NCI-H1436 (cell line): ENCODE data around the gene P3H3.
"Not testable (repeated sequence)": the region's sequence is repeated elsewhere in the genome, so short reads cannot be mapped to it uniquely, and the experiment has no call there.

ENCODE experiments used
- DNase-seq: peaks from one replicate; lab custom pipeline; 2025; lab: John Stamatoyannopoulos, UW

P3H3 gene

GRCh38 chr12:6846316-6846869, 18.2 kb downstream of the P3H3 start:
- no peak for DNase-seq

GRCh38 chr12:6847676-6848075, 19.5 kb downstream of the P3H3 start:
- DNase-seq = no peak

DNA sequence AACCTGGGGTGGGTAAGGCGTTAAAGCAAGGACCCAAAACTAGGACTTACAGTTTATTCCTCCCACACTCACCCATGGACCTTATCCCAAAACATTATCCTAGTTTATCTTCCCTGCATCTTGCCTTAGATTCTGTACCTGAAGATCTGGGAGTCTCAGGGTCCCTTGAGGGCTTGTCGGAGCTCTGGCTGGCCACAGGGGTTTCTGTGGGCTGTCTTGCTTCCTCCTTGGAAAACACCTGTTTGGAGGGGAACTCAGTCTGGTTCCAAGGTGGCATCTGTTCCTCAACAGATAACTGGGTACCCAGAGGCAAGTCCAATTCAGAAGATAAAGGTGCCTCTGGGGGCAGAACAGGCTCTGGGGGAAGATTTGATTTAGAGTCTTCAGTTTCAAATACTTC, 21.2 kb downstream of the P3H3 start:
- no peak for DNase-seq

- DNase-seq = no peak
These were observed 21.9 kb downstream of the P3H3 start for GRCh38 chr12:6849976-6850560.

GRCh38 chr12:6850796-6851152, 22.6 kb downstream of the P3H3 start:
- DNase-seq = no peak

DNA sequence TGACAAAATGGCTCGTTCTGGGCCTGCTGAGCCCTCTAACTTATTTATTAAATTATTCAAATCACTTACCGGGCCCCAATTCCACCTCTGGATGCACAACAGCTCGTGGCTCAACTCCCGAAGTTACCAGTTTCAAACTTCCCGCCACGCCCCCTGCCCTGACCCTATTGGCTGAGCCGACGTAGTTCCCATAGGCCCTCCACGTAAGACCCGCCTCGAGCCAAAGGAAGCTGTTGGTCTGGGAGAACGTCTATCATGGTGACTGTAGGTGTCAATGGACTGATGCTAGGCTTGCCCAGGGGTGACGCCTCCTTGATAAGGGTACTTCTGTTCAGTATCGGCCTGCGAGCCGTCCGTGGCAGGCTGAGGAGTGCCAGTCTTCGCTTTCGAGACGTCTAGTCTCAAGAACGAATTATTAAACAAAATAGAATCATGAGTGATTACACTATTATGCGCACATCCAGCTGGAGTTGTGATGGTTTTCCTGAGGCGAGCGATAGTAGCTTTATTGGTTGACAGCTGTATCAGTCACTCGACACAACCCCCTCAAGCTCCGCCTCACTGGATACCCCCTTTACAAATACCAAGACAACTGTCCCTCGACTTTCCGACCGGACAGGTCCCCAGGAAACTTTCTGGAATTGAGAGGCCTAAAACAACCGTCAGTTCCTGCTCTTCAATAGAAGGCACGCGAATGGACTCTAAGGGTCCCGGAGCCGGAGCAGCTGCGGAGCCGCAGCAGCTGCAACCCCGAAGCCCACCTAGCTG, 23.1 kb downstream of the P3H3 start, which contains the start of gene CDCA3:
Gene CDCA3, minus strand, starts transcription at position 134 of the 768 bp plus-strand sequence. CDS start 334 bp downstream, outside the sequence.
- peak; percentile 98 for DNase-seq

- DNase-seq = peak; percentile 100
These were observed 23.9 kb downstream of the P3H3 start, which contains the start of gene USP5 for GRCh38 chr12:6851921-6852650. USP5 (plus strand) TSS chr12:6852150; CDS start chr12:6852180, 30 bp downstream.

DNA sequence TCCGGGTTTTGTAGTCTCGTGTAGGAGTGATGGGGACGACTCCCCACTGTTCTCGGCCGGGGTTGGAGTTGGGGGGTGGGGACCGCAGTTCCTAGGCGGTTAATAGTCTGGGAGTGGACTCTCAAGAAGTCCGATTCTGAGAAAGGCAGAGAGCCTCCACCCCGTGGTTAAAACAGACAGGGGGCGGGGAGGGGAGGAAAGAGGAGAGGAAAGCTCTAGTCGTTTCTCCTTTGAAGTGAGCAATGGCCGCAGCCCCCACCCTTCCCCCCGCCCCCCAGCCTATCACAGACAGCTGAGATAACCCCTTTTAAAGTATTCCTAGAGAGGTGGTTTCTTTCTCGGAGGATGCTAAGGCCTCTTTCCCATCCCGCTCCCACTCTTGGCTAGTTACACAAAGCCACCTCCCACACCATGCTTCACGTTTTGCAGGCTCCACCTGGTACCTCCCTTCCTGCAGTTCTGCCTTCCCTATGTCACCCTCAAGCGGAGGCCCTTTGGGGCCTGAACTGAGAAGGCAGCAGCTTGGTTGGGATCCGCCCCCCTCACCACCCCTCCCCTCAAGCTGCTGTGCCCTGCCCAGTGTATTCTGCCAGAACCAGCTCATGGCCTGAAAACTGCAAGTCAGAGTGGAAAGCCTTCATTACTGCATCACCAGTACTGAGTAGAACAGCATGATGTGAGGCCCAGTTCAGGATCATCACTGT, 24.6 kb downstream of the P3H3 start:
- DNase-seq = no peak

- DNase-seq = no peak
These were observed 25.4 kb downstream of the P3H3 start for GRCh38 chr12:6853626-6854025.

DNA sequence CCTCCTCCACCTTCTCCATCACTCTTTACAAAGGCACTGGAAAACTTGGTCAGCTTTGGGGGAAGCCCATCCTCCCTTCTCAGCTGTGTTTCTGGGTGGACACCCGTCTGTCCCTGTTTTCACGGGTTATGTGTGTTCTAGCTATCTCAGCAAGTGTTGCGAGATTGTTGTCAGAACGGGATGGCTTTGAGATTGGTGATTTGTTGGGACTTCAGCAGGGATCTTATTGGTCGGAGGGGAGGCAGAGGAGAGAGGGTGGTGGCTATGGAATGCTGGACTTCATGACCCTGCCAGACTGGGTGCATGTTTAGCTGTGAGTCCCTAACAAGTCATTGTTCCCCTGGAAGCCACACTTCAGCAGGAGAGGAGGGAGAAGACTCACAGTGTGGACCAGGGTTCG, 25.8 kb downstream of the P3H3 start:
- no peak for DNase-seq

GRCh38 chr12:6855322-6855721, 27.1 kb downstream of the P3H3 start:
- no peak for DNase-seq

GRCh38 chr12:6858799-6859198, 30.6 kb downstream of the P3H3 start:
- no peak for DNase-seq

- DNase-seq = no peak
These were observed 31.9 kb downstream of the P3H3 start for GRCh38 chr12:6860116-6860515.

GRCh38 chr12:6860942-6861341, 32.7 kb downstream of the P3H3 start:
- no peak for DNase-seq

- DNase-seq = no peak
These were observed 33.2 kb downstream of the P3H3 start for GRCh38 chr12:6861391-6861790.

- no peak for DNase-seq
These were observed 34.8 kb downstream of the P3H3 start for GRCh38 chr12:6863033-6863432.

DNA sequence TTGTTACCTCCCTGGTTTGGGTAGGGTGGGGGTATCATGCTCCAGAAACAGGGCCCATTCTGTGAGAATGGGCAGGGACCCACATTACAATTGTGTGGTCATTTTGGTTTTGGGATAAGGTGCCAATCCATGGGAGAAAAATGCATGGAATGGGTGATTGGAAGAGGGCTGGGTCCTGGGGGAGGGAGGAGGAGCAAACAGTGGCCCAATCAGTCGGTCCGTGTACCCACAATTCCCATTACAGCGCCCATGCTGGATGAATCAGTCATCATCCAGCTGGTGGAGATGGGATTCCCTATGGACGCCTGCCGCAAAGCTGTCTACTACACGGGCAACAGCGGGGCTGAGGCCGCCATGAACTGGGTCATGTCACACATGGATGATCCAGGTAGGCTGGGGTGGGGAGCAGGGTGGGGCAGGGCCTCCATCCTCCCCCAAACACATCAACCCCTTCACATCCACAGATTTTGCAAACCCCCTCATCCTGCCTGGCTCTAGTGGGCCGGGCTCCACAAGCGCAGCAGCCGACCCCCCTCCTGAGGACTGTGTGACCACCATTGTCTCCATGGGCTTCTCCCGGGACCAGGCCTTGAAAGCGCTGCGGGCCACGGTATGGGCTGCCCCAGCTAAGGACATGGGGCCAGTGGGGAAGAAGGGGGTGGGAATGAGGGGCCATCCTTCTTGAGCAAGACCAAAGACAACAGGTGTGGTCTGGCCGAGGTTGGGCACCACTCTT, 35.5 kb downstream of the P3H3 start:
- no peak for DNase-seq

- DNase-seq = not testable (repeated sequence)
These were observed 37.1 kb downstream of the P3H3 start for GRCh38 chr12:6865307-6865706.

GRCh38 chr12:6866163-6866919, 38.1 kb downstream of the P3H3 start:
- no peak for DNase-seq

DNA sequence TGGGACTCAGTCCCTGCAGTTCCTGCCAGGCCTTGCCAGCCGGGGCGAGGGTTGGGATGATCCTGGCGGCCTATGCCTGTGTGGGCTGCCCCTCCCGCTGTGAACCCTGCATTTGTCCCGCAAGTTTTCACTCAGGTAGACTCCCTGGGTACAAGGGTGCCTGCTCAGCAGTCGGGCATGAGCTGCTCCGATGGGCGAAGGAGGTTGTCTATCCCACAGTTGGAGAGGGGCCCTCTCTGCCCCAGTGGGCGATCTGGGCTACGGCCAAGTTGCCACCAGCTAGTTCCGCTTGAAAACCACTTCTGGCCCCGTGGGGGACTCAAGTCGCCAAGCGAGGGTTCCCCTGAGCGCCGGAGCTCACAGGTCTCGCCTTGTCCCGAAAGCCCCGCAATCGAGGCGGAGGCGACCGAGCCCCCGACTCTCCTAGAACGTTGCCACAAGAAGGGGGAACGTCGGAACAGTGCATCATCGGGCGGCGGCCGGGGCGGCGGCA, 38.8 kb downstream of the P3H3 start:
- DNase-seq = no peak
